Measurements from ENCODE around the gene TTLL10.

TTLL10 gene

DNA sequence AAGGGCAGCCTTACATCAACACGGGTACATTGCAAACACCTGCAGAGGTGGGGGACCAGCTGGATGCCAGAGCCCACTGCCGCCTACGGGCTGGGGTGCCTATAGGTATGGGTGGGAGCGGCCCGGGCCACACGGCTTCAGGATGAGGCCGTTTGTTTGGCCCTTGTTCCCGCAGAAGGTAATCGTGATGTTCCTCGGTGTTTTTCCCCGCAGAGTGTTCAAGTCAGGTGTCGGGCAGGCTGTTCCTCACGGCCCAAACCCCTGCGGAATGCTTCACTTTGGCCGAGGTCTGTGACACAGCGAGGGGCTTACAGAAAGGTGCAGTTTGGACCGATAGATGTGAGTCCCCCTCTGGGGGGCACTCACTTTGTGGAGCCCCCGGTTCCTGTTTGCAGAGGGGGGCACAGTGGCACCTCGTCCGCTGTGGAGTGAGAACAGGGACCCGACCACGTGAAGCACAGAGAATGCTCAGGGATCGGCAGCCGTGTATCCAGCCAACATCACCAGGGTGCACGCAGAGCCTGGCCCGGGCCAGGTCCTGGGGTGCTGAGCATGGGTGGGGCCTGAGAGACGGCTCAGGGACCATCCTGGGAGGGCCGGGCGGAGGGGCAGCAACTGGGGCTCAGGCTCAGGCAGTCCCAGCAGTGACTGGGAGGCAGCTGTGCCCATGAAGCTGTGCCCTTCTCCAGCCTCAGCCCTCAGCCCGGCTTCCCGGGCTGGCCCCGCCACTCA, 453 bp upstream of the TTLL10 start:
- no peak for DNase-seq

DNA sequence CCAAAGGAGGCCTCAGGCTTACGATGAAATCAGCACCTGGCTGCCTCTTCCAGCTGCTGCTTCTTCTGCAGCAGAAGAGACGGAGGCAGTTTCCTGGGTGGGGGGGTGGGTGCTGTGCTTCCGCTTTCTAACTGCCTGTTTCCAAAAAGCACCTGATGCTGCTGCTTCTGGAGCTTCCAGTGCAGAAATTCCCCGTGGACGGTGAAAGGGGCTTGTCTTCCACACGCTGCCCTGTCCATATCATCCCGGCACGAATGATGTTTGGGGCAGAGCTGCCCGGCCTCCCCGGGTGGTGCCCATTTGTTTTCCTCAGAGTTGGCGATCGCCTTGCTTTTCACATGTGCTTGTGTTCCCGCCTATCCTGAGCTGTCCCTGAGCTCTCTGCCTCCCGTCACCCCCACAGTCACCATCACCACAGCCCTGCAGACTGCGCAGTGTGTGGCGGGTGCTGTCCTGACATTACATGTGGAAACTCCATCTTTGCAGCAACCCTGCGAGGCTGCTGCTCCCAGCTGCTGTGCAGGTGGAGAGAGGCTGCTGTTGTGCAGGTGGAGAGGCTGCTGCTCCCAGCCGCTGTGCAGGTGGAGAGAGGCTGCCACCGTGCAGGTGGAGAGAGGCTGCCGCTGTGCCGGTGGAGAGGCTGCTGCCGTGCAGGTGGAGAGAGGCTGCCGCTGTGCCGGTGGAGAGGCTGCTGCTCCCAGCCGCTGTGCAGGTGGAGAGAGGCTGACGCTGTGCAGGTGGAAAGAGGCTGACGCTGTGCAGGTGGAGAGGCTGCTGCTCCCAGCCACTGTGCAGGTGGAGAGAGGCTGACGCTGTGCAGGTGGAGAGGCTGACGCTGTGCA, 1.8 kb downstream of the TTLL10 start:
- peak; percentile 73 for DNase-seq

- DNase-seq, result peak; percentile 39
Measured at GRCh38 chr1:1176063-1176761, 2.5 kb downstream of the TTLL10 start.

DNA sequence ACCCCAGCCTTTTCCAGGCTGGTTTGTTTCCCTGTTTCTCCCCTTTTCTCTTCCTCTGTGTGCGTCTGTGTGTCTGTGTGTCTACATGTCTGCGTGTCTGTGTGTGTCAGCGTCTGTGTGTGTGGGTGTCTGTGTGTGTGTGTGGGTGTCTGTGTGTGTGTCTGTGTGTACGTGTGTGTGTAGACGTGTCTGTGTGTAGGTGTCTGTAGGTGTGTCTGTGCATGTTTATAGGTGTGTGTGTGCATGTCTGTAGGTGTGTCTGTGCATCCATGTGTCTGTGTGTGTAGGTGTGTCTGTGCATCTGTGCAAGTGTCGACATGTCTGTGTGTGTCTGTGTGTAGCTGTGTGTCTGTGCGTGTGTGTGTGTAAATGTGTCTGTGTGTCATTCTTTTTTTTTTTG, 3.3 kb downstream of the TTLL10 start:
- DNase-seq, result no peak

DNA sequence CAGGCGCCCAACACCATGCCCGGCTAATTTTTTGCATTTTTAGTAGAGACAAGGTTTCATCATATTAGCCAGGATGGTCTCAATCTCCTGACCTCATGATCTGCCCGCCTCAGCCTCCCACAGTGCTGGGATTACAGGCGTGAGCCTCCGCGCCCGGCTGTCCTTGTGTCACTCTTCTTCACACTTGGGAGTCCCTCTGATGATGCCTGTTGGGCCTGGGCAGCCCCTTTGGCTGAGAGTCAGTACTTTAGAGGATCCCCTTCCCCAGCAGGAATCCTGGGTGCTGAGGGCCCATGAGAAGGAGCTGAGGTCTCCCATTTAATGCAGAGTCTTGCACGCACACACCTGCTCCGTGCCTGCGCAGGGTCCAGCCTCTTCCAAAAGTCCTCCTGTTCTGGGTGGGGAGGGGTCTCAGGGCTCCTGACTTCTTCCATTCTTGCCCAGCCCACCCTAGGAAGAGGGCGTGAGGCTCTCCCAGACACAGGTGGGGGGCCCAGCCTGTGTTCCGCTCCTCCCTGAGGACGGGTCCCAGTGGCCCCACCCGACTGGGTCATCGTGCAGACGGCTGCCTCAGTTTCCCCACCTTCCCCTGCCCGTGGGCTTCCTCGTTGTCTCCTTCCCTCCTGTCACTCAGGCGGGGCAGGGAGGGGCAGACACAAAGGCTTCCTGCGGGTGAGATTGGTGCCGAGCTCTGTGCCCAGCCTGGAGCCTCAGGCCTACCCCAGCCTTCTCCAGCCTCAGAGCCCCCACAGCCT, 3.9 kb downstream of the TTLL10 start:
- DNase-seq, result no peak

DNA sequence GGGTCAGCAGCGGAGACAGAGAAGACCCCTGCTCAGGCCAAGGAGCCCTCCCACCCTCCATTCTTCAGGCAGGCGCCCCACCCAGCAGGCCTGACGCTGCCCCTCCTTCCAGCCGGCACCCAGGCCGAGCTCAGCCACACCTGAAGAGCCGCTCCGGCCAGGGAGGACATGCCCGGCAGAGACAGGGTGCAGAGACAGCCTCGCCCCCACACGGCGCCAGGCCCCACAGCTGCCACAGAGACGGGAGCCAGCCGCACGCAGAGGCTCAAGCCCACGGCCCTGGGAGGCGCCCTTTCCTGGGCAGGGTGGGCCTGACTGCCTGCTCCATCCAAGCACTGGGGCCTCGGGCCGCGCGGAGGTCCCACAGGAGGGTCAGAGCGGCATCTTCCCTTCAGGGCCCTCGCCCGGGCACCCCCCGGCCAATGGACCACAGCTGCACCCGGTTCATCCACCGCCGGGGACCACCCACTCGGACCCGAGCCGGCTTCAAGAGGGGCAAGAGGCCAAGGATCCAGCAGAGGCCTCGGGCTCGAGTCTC, 5.2 kb downstream of the TTLL10 start:
- no peak for DNase-seq

GRCh38 chr1:1179346-1179982, 5.8 kb downstream of the TTLL10 start:
- no peak for DNase-seq

DNA sequence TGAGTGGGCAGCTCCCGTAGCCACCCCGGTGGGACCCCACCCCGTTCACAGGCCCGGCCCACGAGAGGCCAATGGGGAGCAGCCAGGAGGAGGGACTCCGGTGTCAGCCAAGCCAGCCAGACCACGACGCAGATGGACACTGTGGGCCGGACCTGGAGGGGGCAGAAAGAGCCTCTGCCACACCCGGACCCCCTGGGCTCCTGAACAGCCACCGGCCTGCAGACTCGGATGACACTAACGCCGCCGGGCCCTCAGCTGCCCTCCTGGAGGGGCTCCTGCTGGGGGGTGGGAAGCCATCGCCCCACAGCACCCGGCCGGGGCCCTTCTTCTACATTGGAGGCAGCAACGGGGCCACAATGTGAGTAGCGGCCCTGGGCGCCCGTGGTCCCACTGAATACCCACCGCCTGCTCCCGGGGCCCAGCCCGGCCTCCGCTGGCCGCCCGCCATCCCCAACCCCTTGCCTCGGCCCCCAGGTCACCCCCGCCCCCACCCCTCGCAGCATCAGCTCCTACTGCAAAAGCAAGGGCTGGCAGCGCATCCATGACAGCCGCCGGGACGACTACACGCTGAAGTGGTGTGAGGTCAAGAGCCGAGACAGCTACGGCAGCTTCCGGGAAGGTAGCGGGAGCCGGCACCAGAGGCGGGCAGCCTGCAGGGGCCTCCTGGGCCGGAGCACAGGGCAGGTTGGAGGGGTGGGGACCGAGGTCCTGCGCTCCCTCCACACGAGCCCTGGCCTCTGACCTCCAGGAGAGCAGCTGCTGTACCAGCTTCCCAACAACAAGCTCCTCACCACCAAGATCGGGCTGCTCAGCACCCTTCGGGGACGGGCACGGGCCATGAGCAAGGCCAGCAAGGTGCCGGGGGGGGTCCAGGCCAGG, 6.5 kb downstream of the TTLL10 start:
- DNase-seq, result no peak

GRCh38 chr1:1181129-1181937, 7.7 kb downstream of the TTLL10 start:
- no peak for DNase-seq

DNA sequence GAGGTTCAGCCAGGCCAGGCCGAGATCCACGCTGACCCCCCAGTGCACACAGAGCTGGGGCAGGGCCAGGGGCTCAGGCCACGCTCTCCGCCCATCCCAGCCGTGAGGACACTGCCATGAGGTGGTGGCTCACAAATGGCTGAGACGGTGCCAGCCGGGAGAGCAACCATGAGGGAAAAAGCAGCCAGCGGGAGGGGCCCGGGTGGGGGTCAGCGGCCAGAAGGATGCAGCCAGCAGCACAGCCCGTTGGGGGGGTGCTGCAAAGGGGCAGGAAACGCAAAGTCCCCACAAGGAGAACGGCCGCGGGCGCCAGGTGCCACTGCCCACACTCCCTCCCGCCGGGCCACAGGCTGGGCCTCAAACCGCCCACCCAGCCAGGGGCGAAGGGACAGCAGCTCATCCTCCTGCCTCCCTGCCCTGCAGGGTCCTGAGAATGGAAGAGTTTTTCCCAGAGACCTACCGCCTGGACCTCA, 8.3 kb downstream of the TTLL10 start:
- DNase-seq, result no peak

DNA sequence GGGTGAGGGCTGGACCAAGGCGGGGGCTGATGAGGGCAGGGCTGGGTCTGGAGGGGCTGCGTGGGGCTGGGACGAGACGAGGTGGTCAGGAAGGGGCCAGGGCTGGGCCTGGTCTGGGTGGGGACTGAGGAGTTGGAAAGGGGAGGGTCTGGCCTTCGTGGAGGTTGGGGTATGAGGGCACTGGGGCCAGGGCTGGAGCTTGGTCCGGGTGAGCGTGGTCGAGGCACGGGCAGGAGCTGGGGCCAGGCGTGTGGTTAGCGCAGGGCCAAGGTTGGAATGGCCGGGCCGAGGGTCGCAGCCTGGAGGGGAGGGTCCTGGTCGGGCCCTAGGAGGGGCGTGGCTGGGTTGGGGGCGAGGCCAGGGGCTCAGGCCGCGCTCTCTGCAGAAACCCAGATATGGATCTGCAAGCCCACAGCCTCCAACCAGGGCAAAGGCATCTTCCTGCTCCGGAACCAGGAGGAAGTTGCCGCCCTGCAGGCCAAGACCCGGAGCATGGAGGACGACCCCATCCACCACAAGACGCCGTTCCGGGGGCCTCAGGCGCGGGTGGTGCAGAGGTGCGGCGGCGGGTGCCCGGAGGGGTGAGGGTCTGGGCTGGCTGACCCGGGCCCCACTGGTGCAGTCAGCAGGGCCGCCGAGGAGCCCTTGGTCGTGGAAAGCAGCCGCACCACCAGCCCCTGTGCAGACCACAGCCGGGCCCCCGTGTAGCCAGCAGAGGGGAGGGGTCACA, 9.0 kb downstream of the TTLL10 start:
- no peak for DNase-seq

DNA sequence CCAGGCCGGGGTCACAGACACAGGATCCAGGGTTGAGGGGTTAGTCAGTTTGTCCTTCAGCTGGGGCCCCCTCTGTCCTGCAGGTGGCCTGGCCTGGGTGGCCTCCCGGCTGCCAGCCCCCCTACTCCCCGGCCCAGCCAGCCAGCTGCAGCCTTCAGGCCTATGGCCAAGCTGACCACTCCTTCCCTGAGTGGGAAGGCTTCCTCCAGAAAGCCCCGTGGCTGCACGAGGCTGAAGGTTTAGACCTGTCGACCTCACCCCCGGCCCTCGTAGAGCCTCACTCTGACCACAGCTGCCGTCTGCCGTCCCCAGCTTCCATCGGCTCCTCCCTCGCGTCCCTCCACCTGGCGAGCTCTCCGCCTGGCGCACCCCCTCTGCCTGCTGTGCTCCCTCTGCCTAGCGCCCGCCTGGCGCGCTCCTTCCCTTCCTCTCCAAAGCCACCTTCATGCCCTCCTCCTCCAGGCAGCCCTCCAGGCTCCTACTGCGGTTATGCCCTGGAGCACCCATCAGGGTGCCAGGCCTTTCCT, 9.6 kb downstream of the TTLL10 start:
- DNase-seq, result no peak

DNA sequence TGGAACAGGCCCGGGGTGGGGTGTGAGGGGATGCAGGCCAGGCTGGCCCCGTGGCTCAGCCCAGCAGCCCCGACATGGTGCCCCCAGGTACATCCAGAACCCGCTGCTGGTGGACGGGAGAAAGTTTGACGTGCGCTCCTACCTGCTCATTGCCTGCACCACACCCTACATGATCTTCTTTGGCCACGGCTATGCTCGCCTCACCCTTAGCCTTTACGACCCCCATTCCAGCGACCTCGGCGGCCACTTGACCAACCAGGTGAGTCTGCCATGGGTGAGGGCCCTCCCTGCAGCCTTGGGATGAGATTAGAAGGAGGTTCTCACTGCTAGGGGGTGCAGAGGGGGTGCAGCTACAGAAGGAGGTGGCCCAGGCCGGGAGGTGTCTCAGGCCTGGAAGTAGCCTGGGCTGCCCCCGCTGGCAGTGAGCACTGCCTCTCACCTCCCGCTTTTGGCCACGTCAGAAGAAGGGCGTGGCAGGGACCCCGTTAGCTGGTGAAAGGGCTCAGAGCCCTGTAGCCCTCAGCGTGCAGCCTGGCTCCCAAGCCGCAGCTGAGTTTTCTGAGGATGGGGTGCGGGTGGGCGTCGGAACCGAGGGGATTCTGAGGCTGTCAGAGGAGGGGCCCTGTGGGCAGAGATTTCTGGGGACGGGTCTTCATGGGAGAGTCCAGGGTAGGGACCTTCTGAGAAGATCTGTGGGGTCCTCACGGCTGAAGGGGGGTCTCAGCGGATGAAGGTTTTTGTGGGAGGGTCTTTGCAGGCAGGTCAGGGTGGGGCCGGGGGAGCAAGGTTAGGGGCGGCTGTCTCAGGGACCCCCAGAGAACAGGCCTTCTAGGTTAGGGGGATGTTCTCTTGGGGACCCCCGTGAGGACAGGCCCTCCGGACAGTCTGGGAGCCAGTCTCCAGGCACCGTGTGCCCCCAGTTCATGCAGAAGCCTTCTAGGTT, 10.4 kb downstream of the TTLL10 start:
- no peak for DNase-seq

GRCh38 chr1:1185101-1185765, 11.6 kb downstream of the TTLL10 start:
- DNase-seq, result no peak

DNA sequence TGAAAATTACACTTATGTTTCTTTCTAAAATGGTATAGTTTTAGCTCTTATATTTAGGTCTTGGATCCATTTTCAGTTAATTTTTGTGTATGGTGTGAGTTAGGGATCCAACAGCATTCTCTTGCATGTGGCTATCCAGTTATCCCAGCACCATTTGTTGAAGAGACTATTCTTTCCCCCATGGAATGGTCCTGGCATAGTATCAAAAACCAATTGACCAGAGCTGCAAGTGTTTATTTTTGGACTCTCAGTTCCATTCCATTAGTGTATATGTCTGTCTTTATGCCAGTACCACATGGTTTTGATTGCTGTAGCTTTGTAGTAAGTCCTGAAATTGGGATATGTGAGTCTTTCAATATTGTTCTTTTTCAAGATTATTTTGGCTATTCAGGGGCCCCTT, 14.3 kb downstream of the TTLL10 start:
- DNase-seq, result peak; percentile 39

- no peak for DNase-seq
Measured at GRCh38 chr1:1189111-1189510, 15.4 kb downstream of the TTLL10 start.

DNA sequence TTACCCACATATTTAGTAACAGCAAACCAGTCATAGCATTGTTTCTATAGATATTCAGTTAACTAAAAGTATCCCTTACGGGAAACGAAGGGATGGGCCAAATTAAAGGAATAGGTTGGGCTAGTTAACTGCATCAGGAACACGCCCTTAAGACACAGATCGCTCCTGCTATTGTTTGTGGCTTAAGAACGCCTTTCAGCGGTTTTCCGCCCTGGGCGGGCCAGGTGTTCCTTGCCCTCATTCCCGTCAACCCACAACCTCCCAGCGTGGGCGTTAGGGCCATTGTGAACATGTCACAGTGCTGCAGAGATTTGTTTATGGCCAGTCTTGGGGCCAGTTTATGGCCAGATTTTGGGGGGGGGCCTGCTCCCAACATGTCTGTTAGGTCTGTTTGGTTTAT, 18.1 kb downstream of the TTLL10 start:
- DNase-seq, result no peak

Data from NCI-H2029 (cell line).